ENCODE data around the gene TRIM77. TPM values are rescaled to one million over a fixed set of nuclear protein-coding genes. Genes with fewer than 3 reads are reported as not detected.
A peak's percentile ranks its signal among the peaks of the same experiment; 100 is the strongest.
"Not testable (repeated sequence)": the region's sequence is repeated elsewhere in the genome, so short reads cannot be mapped to it uniquely, and the experiment has no call there.

Gene TRIM77
- total RNA-seq: not detected

GRCh38 chr11:89709999-89710398 is at the start of gene TRIM77:
TSS of gene TRIM77 (plus strand) at chr11:89710299. CDS start at chr11:89710299, 0 bp downstream.
- intact Hi-C loops (cut with DNase I); DNase-seq (ENCODE audit: low spot score); ATAC-seq: not testable (repeated sequence)

- intact Hi-C loops (cut with DNase I): no loop called here
- ATAC-seq: no peak
- no peak for DNase-seq (ENCODE audit: low spot score)
These were observed 43.1 kb upstream of the TRIM77 start for GRCh38 chr11:89667001-89667400.

DNA sequence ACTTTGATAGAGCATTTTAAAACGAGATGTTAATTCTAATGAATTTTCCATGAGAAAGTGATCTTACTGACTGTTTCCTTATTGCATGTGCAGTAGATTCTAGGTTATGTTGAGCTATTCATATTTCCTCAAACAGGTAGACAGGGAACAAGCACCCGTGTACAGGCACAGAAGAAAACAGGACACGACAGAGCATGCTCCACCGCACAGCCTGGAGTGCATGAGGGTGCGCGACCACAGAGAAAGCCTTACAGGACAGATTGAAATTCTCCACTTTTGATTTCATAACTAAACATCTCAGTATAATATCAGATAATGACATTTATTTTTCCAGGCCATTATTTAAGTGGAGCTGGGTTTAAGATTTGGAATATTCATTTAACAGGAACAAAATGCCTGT is 41.9 kb upstream of the TRIM77 start:
- intact Hi-C loops (cut with DNase I); ATAC-seq; DNase-seq (ENCODE audit: low spot score): not testable (repeated sequence)

GRCh38 chr11:89669586-89669985 is 40.5 kb upstream of the TRIM77 start:
- ATAC-seq; intact Hi-C loops (cut with DNase I); DNase-seq (ENCODE audit: low spot score): not testable (repeated sequence)

DNA sequence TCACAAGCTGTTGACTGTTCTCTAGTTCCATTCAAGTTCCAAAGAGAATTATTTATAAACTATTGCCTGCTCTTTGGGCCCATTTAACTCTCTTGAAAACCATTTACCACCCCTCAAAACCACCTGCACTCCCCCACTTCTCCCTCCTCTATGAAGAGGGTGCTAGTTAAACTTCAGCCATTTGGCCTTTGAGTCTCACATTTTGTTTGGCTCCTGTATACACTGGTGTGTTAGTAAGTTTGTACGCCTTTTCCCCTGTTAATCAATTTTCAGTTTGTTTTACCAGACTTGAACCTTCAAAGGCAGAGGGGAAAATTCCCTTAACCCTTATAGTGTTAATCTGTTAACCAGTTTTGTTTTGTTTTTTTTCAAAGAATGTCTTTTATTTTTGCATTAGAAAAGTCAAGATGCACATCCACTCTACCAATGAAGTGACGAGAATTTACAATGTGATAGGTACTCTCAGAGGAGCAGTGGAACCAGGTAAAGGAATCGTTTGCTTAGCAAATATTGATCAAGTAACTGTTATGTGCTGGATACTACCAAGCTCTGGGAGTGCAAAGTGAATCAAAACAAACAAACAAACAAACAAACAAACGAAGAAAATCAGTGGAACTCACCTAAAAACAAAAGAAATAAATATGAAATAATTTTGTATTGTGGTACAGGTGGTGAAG is 40.0 kb upstream of the TRIM77 start:
- intact Hi-C loops (cut with DNase I); DNase-seq (ENCODE audit: low spot score); ATAC-seq: not testable (repeated sequence)

- DNase-seq (ENCODE audit: low spot score); ATAC-seq; intact Hi-C loops (cut with DNase I): not testable (repeated sequence)
These were observed 37.6 kb upstream of the TRIM77 start for GRCh38 chr11:89672547-89672946.

- ATAC-seq; DNase-seq (ENCODE audit: low spot score); intact Hi-C loops (cut with DNase I): not testable (repeated sequence)
These were observed 36.7 kb upstream of the TRIM77 start for GRCh38 chr11:89673380-89673779.

GRCh38 chr11:89675383-89675782 is 34.7 kb upstream of the TRIM77 start:
- ATAC-seq; intact Hi-C loops (cut with DNase I); DNase-seq (ENCODE audit: low spot score): not testable (repeated sequence)

GRCh38 chr11:89675948-89676347 is 34.2 kb upstream of the TRIM77 start:
- ATAC-seq; DNase-seq (ENCODE audit: low spot score); intact Hi-C loops (cut with DNase I): not testable (repeated sequence)

DNA sequence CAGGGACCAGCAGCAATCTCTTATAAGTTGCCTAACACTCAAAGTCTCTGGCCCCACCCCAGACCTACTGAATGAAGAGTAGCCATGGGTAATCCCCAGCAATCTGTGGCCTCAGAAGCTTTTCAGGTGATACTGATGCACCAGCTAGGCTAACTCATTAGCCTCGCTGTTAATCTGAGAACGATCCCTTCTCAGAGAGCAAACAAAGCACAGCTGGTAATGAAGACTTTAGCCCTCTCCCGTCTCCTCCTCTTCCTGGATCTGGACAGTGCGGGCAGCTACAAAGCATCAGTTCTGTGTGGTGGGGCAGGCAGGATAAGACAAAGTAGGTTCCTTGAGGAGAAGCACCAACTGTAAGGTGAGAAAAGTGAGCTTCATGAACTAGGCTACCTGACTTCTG is 3.0 kb upstream of the TRIM77 start:
- DNase-seq (ENCODE audit: low spot score); intact Hi-C loops (cut with DNase I); ATAC-seq: not testable (repeated sequence)

- ATAC-seq; DNase-seq (ENCODE audit: low spot score); intact Hi-C loops (cut with DNase I): not testable (repeated sequence)
These were observed 14.9 kb downstream of the TRIM77 start for GRCh38 chr11:89724866-89725498.

- intact Hi-C loops (cut with DNase I); DNase-seq (ENCODE audit: low spot score): not testable (repeated sequence)
- ATAC-seq: peak; percentile 26
These were observed 20.1 kb downstream of the TRIM77 start for GRCh38 chr11:89730215-89730614.

GRCh38 chr11:89736566-89736965 is 26.5 kb downstream of the TRIM77 start:
- DNase-seq (ENCODE audit: low spot score): no peak
- intact Hi-C loops (cut with DNase I): no loop called here
- no peak for ATAC-seq

DNA sequence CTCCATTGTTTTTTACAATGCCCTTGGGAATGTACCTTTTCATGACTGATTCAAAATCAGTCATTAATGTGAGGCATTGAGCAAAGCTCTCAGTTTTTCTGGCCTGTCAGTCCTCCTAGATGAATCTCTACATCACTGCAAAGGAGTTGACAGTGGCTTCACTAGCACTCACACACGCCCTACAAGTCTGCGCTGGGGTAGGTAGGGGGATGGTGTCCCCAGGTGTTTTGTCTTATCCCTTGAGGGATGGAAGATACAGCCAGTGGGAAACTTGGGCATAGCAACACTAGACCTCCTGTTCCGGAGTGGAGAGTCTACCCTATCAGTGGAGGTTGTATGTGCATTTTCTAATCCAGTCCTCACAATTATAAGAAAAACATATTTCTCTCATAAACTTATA is 27.0 kb downstream of the TRIM77 start:
- intact Hi-C loops (cut with DNase I): no loop called here
- ATAC-seq (no peak), DNase-seq (ENCODE audit: low spot score) (no peak)

GRCh38 chr11:89741406-89741805 is 31.3 kb downstream of the TRIM77 start:
- ATAC-seq; DNase-seq (ENCODE audit: low spot score); intact Hi-C loops (cut with DNase I): not testable (repeated sequence)

DNA sequence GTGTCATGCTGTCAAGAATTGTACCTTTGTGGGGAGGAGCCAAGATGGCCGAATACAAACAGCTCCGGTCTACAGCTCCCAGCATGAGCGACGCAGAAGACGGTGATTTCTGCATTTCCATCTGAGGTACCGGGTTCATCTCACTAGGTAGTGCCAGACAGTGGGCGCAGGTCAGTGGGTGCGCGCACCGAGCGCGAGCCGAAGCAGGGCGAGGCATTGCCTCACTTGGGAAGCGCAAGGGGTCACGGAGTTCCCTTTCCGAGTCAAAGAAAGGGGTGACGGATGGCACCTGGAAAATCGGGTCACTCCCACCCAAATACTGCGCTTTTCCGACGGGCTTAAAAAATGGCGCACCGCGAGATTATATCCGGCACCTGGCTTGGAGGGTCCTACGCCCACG is 34.1 kb downstream of the TRIM77 start:
- DNase-seq (ENCODE audit: low spot score); intact Hi-C loops (cut with DNase I); ATAC-seq: not testable (repeated sequence)

GRCh38 chr11:89750822-89751221 is 40.7 kb downstream of the TRIM77 start:
- intact Hi-C loops (cut with DNase I); DNase-seq (ENCODE audit: low spot score); ATAC-seq: not testable (repeated sequence)
